HEK293 (cell line): ENCODE data around the gene PGA5.
"Not testable (repeated sequence)": the region's sequence is repeated elsewhere in the genome, so short reads cannot be mapped to it uniquely, and the experiment has no call there.

Experiments
- CTCF ChIA-PET: fragments of 350-600 bp; formaldehyde crosslinking; extraction: SDS; loops from one replicate; lab custom pipeline; 2021; ENCODE audit warnings: antibody characterized with exemption; lab: Yijun Ruan, JAX
- POLR2A ChIA-PET: fragments of 300-600 bp; formaldehyde crosslinking; extraction: SDS; loops from one replicate; lab custom pipeline; 2020; ENCODE audit warnings: antibody characterized with exemption, inconsistent platforms; lab: Yijun Ruan, JAX
- H3K27ac ChIP-seq: fragments of 200-500 bp; sonication (Bioruptor generic); 2 replicates; pipeline ENCODE4 v1.5.1; 2014; ENCODE audit warnings: low read depth, low read length, control low read depth, inconsistent platforms; ENCODE audit errors: extremely low read depth
- H3K36me3 ChIP-seq, 2 experiments: fragments of 200-500 bp in 1 of 2; sonication (Bioruptor generic) in 1 of 2; 1 replicate in 1 of 2; 2 replicates in 1 of 2; pipeline ENCODE4 v1.5.1; 2014 to 2017; ENCODE audit warnings: inconsistent platforms in 2 of 2, low read length in 2 of 2; ENCODE audit not compliant: control insufficient read depth in 2 of 2, insufficient read depth in 1 of 2
- H3K4me1 ChIP-seq: fragments of 200-500 bp; sonication (Bioruptor generic); 2 replicates; pipeline ENCODE4 v1.5.1; 2014; ENCODE audit warnings: mild to moderate bottlenecking, low read length, inconsistent platforms; ENCODE audit not compliant: control insufficient read depth, insufficient read depth
- H3K4me3 ChIP-seq: 2 replicates; pipeline ENCODE4 v1.5.1; 2011; ENCODE audit warnings: low read depth, mild to moderate bottlenecking, control low read depth, low read length, moderate library complexity
- H3K9me3 ChIP-seq: fragments of 200-500 bp; sonication (Bioruptor generic); 2 replicates; pipeline ENCODE4 v1.5.1; 2014; ENCODE audit warnings: low read depth, low read length, inconsistent platforms; ENCODE audit not compliant: control insufficient read depth, insufficient read depth
- HIC1 ChIP-seq: fragments of 450-650 bp; formaldehyde crosslinking; IDR thresholded peaks from 2 replicates; pipeline ENCODE4 v1.5.1; 2016; ENCODE audit warnings: missing biosample characterization, missing genetic modification characterization
- KLF16 ChIP-seq: fragments of 450-650 bp; formaldehyde crosslinking; IDR thresholded peaks from 2 replicates; pipeline ENCODE4 v1.5.1; 2017; ENCODE audit warnings: missing biosample characterization, missing genetic modification characterization
- SP3 ChIP-seq: fragments of 450-650 bp; formaldehyde crosslinking; IDR thresholded peaks from 2 replicates; pipeline ENCODE4 v1.5.1; 2016; ENCODE audit warnings: missing biosample characterization, missing genetic modification characterization
- TSHZ1 ChIP-seq: fragments of 450-650 bp; formaldehyde crosslinking; IDR thresholded peaks from 2 replicates; pipeline ENCODE4 v1.5.1; 2016; ENCODE audit warnings: missing biosample characterization, missing genetic modification characterization, borderline replicate concordance
- ZBTB44 ChIP-seq: fragments of 450-650 bp; IDR thresholded peaks from 2 replicates; pipeline ENCODE4 v1.5.1; 2018; ENCODE audit warnings: missing biosample characterization, mild to moderate bottlenecking, missing genetic modification characterization
- ZEB2 ChIP-seq: fragments of 450-650 bp; formaldehyde crosslinking; IDR thresholded peaks from 2 replicates; pipeline ENCODE4 v1.5.1; 2016; ENCODE audit warnings: missing biosample characterization, missing genetic modification characterization
- ZNF23 ChIP-seq: fragments of 450-650 bp; formaldehyde crosslinking; IDR thresholded peaks from 2 replicates; pipeline ENCODE4 v1.5.1; 2016; ENCODE audit warnings: missing biosample characterization, missing genetic modification characterization, borderline replicate concordance
- ZNF239 ChIP-seq: fragments of 450-650 bp; formaldehyde crosslinking; IDR thresholded peaks from 2 replicates; pipeline ENCODE4 v1.5.1; 2016; ENCODE audit warnings: missing biosample characterization, missing genetic modification characterization
- ZNF24 ChIP-seq: fragments of 450-650 bp; formaldehyde crosslinking; IDR thresholded peaks from 2 replicates; pipeline ENCODE4 v1.5.1; 2016; ENCODE audit warnings: missing biosample characterization, missing genetic modification characterization
- ZNF37A ChIP-seq: fragments of 450-650 bp; IDR thresholded peaks from 2 replicates; pipeline ENCODE4 v1.5.1; 2018; ENCODE audit warnings: missing biosample characterization, missing genetic modification characterization
- ZNF398 ChIP-seq: fragments of 450-650 bp; formaldehyde crosslinking; IDR thresholded peaks from 2 replicates; pipeline ENCODE4 v1.5.1; 2017; ENCODE audit warnings: missing biosample characterization, missing genetic modification characterization
- ZNF518A ChIP-seq: fragments of 450-650 bp; formaldehyde crosslinking; conservative IDR thresholded peaks from 2 replicates; pipeline ENCODE4 v1.5.1; 2016; ENCODE audit warnings: low read depth, missing biosample characterization, missing genetic modification characterization
- ZNF521 ChIP-seq: fragments of 450-650 bp; formaldehyde crosslinking; IDR thresholded peaks from 2 replicates; pipeline ENCODE4 v1.5.1; 2017; ENCODE audit warnings: missing biosample characterization, mild to moderate bottlenecking, missing genetic modification characterization
- ZNF548 ChIP-seq: fragments of 450-650 bp; formaldehyde crosslinking; IDR thresholded peaks from 2 replicates; pipeline ENCODE4 v1.5.1; 2016; ENCODE audit warnings: missing biosample characterization, missing genetic modification characterization
- ZNF621 ChIP-seq: fragments of 450-650 bp; formaldehyde crosslinking; IDR thresholded peaks from 2 replicates; pipeline ENCODE4 v1.5.1; 2017; ENCODE audit warnings: missing biosample characterization, missing genetic modification characterization
- ZNF658 ChIP-seq: fragments of 450-650 bp; formaldehyde crosslinking; IDR thresholded peaks from 2 replicates; pipeline ENCODE4; 2016; ENCODE audit warnings: missing biosample characterization, missing genetic modification characterization
- ZNF747 ChIP-seq: fragments of 450-650 bp; formaldehyde crosslinking; IDR thresholded peaks from 2 replicates; pipeline ENCODE4 v1.5.1; 2016; ENCODE audit warnings: missing biosample characterization, missing genetic modification characterization
- ZNF837 ChIP-seq: fragments of 450-650 bp; formaldehyde crosslinking; IDR thresholded peaks from 2 replicates; pipeline ENCODE4 v1.5.1; 2016; ENCODE audit warnings: missing biosample characterization, missing genetic modification characterization

Gene PGA5

GRCh38 chr11:61240875-61241274, at the start of gene PGA5:
TSS of gene PGA5 (plus strand) at chr11:61241175. CDS start at chr11:61241227, 52 bp downstream.
- H3K4me3 ChIP-seq, H3K36me3 ChIP-seq, H3K27ac ChIP-seq, H3K9me3 ChIP-seq, POLR2A ChIA-PET, CTCF ChIA-PET, H3K4me1 ChIP-seq: not testable (repeated sequence)

- no peak for TF ChIP-seq KLF16 (tag by site-specific recombination)
- TF ChIP-seq ZNF24 (tag by site-specific recombination), result no peak
- TF ChIP-seq ZNF621 (tag by site-specific recombination), result no peak
- no peak for TF ChIP-seq SP3 (tag by site-specific recombination)
- no peak for TF ChIP-seq TSHZ1
- TF ChIP-seq ZNF239 (tag by site-specific recombination), result no peak
- TF ChIP-seq ZNF658 (tag by site-specific recombination), result no peak
- TF ChIP-seq ZBTB44, result no peak
- no peak for TF ChIP-seq HIC1 (tag by site-specific recombination)
- TF ChIP-seq ZNF518A (tag by site-specific recombination), result no peak
- TF ChIP-seq ZNF521 (tag by site-specific recombination), result no peak
- no peak for TF ChIP-seq ZEB2 (tag by site-specific recombination)
- no peak for TF ChIP-seq ZNF37A
- TF ChIP-seq ZNF837 (tag by site-specific recombination), result no peak
- no peak for TF ChIP-seq ZNF747 (tag by site-specific recombination)
- no peak for TF ChIP-seq ZNF398
- no peak for TF ChIP-seq ZNF548 (tag by site-specific recombination)
- no peak for TF ChIP-seq ZNF23
- Histone ChIP-seq H3K9me3 (no peaks in the 10 kb centered on the region), H3K4me1 (no peaks in the 10 kb centered on the region), H3K36me3 (no peaks in the 10 kb centered on the region), H3K4me3 (no peak overlapping the region), H3K27ac (no peak overlapping the region)
- ChIA-PET POLR2A (no interaction called here), CTCF (interaction anchor here (0.7 kb wide), 1 partner anchor 486 kb away, joined by 6 read pairs; no protein-coding TSS in a partner anchor)
These were observed 47.4 kb upstream of the PGA5 start for GRCh38 chr11:61193596-61193995.
